GM18519 (cell line): Measurements from ENCODE around the gene DENND1B.
"Not testable (repeated sequence)": the region's sequence is repeated elsewhere in the genome, so short reads cannot be mapped to it uniquely, and the experiment has no call there.

Experiments
- ATAC-seq: cut with Tn5 transposase; IDR thresholded peaks from one replicate; pipeline ENCODE4 v1.9.1; 2021; ENCODE audit warnings: mild to moderate bottlenecking, moderate library complexity; ENCODE audit not compliant: unreplicated experiment, low FRiP score

DENND1B gene

GRCh38 chr1:197787056-197787455, 11.8 kb upstream of the DENND1B start:
- no peak for ATAC-seq

GRCh38 chr1:197786280-197786679, 11.0 kb upstream of the DENND1B start:
- ATAC-seq: no peak

- no peak for ATAC-seq
Observed at GRCh38 chr1:197783510-197783948, 8.2 kb upstream of the DENND1B start.

GRCh38 chr1:197782722-197783360, 7.6 kb upstream of the DENND1B start:
- no peak for ATAC-seq

- ATAC-seq: no peak
Observed at GRCh38 chr1:197781968-197782721, 6.9 kb upstream of the DENND1B start.

GRCh38 chr1:197779921-197780320, 4.6 kb upstream of the DENND1B start:
- no peak for ATAC-seq

GRCh38 chr1:197778366-197778945, 3.2 kb upstream of the DENND1B start:
- ATAC-seq: no peak

- ATAC-seq: peak; percentile 28
Observed at GRCh38 chr1:197776351-197777105, 1.2 kb upstream of the DENND1B start.

GRCh38 chr1:197774466-197775281, 606 bp downstream of the DENND1B start:
- ATAC-seq: peak; percentile 20

- ATAC-seq: no peak
Observed at GRCh38 chr1:197773856-197774255, 1.4 kb downstream of the DENND1B start.

GRCh38 chr1:197771904-197772556, 3.2 kb downstream of the DENND1B start:
- no peak for ATAC-seq

GRCh38 chr1:197771386-197771785, 3.9 kb downstream of the DENND1B start:
- no peak for ATAC-seq

GRCh38 chr1:197770243-197770642, 5.0 kb downstream of the DENND1B start:
- no peak for ATAC-seq

- ATAC-seq: no peak
Observed at GRCh38 chr1:197769287-197769686, 6.0 kb downstream of the DENND1B start.

GRCh38 chr1:197768014-197768805, 7.1 kb downstream of the DENND1B start:
- no peak for ATAC-seq

GRCh38 chr1:197763769-197764168, 11.5 kb downstream of the DENND1B start:
- no peak for ATAC-seq

GRCh38 chr1:197763307-197763706, 12.0 kb downstream of the DENND1B start:
- ATAC-seq: no peak

GRCh38 chr1:197761654-197762053, 13.6 kb downstream of the DENND1B start:
- ATAC-seq: peak; percentile 81

- ATAC-seq: not testable (repeated sequence)
Observed at GRCh38 chr1:197755553-197755952, 19.7 kb downstream of the DENND1B start.
